Lower leg skin (tissue), 4 donors: Measurements from ENCODE around the gene NBEAL1. TPM values are rescaled to one million over a fixed set of nuclear protein-coding genes. Genes with fewer than 3 reads are reported as not detected.

Experiments
- total RNA-seq, 4 donors: library from RNA; depleted of rRNA; stranded (reverse); fragments of >200 nt; gene quantifications; one replicate each; pipeline ENCODE4 v1.1.0, GENCODE V29; 2016

NBEAL1 gene
- total RNA-seq, 4 donors from 2014 or later = 17.2 to 26.5 (median 21.6) TPM

Other genes with a start within 250 kb of the NBEAL1 start
- 1 to 10 TPM in 2 of 4 donors, under 1 TPM in 2; 0.72 to 3.0 (median 1.4) TPM for gene ICA1L, start 143.1 kb upstream of the NBEAL1 start, total RNA-seq
- 10 to 100 TPM in 1 of 4 donors, 1 to 10 TPM in 3; 6.2 to 18.7 (median 7.6) TPM for gene WDR12, start 103.2 kb upstream of the NBEAL1 start, total RNA-seq
- gene CARF, start 102.6 kb upstream of the NBEAL1 start, total RNA-seq = 10 to 100 TPM in 2 of 4 donors, 1 to 10 TPM in 2; 9.1 to 12.1 (median 10.2) TPM
- 10 to 100 TPM; 11.9 to 25.5 (median 16.1) TPM for gene CYP20A1, start 224.1 kb downstream of the NBEAL1 start, total RNA-seq